Measurements from ENCODE around the gene NPHS1.
"Not testable (repeated sequence)": the region's sequence is repeated elsewhere in the genome, so short reads cannot be mapped to it uniquely, and the experiment has no call there.

The NPHS1 gene

DNA sequence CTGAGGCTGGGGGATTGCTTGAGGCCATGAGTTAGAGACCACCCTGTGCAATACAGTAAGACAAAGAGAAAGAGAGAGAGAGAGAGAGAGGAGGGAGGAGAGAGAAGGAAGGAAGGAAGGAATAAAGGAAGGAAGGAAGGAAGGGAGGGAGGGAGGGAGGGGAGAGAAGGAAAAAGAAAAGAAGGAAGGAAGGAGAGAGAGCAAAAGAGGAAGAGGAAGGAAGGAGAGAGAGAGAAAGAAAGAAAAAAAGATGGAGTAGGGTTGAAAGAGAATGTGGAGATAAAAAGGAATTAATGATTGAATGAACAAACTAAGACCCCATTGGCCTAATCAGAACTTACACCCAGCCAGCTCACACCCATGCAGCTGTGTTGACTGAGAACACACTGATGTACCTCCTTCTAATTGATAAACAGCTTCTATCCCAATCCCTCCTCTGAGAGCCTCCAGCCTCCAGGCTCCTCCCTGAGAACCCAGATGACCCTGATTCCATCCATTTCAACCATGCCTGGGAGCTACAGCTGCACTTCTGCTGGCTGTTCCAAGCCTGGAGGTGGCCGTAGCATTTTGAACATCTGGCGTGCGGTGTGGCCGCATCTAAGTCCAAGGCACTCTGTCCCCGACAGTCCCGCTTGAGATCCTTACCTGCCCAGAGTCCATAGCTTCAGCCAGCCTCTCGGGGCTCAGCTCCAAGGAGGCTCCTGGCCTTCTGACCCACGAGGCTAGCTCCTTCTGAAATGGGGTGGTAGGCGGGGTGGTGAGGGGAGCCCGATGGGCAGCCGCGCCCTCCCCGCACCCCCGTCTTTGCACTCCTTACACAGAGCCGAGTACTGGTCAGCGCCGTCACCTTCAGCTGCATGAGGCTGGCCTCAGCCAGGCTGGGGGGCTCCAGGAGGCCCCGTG, 40.7 kb downstream of the NPHS1 start:
- FAIRE-seq = no peak

DNA sequence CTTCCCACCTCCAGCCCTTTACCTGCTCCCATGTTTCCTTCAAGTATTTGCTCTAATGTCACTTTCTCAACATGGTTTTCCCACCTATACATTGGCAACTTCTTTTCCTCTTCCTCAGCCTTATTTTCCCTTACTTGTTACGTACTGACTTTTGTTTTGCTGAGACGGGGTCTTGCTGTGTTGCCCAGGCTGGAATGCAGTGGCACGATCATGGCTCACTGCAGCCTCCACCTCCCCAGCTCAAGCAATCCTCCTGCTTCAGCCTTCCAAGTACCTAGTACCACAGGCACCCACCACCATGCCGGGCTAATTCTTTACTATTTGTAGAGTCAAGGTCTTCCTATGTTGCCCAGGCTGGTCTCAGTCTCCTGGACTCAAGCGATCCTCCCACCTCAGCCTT, 44.7 kb downstream of the NPHS1 start:
- no peak for FAIRE-seq

DNA sequence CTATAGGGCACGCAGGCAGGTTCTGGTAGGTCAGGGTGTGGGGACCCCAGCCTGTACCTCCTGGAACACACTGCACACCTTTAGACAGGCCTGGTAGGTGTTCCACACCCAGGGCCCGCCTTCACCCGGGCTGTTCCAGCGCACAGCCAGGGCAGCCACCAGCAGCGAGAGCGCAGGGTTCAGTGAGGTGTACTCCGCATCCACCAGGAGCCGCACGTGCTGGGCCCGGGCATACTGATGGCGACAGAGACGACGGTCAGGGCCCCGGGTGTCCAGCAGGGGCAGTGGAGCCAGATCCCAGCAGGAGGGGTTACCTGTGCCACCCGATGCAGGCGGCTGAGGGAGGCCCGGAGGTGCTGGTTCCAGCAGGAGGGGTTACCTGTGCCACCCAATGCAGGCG, 45.7 kb downstream of the NPHS1 start:
- FAIRE-seq = no peak

DNA sequence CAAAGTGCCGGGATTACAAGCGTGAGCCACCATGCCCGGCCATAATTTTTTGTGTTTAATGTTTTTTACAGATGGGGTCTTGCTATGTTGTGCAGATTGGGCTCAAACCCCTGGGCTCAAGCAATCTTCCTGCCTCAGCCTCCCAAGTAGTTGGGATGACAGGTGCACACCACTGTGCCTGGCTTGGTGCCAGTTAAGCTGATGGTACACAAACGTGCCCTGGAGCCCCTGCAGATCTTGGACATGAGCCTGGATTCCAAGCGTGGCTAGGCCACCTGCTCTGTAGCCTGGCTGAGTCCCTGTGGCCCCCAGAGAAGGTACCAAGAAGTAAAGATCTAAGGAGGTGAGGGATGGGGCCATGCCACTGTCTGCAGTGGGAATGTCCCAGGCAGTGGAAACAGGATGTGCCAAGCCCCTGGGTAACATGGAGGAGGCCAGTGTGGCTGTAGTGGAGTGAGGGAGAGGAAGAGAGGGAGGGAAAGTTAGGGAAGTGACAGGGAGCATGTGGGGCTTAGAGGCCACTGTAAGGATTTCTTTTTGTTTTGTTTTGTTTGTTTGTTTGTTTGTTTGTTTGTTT, 46.7 kb downstream of the NPHS1 start:
- FAIRE-seq = no peak

DNA sequence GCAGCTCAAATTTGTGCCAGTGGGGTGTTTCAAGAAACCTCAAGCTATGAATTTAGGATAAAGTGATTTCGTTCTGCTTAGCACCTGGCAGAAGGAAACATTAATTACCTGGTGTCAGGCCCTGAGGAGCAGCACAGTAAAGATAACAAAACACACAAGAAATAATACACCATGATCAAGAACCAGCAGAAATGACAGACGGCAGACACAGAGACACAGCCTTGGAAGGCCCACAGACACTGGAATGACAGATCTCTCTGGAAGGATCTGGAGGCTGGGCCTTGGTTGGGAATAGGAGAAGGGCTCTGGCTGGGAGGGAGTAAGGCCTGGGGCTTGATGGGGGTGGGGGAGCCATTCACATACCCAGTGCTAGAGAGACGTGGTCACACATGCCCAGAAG, 50.5 kb downstream of the NPHS1 start:
- FAIRE-seq = no peak

DNA sequence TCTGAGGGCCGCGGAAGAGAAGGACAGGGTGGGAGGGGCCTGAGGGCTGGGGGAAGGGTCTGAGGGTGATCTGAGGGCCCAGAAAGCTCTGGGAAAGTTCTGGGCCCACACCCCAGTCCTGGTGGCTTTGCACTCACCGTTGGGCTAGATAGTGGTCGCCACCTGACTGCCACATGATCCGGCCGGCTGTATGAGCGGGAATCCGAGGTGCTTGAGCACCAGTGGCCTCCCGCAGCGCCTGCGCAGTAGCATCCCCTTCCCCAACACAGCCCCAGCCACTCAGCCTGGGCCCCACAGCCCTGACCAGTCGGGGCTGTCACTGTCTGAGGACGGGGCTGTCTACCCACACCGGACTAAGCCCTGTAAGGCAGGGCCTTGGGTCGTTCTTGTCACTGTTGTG, 54.6 kb downstream of the NPHS1 start:
- FAIRE-seq = no peak

DNA sequence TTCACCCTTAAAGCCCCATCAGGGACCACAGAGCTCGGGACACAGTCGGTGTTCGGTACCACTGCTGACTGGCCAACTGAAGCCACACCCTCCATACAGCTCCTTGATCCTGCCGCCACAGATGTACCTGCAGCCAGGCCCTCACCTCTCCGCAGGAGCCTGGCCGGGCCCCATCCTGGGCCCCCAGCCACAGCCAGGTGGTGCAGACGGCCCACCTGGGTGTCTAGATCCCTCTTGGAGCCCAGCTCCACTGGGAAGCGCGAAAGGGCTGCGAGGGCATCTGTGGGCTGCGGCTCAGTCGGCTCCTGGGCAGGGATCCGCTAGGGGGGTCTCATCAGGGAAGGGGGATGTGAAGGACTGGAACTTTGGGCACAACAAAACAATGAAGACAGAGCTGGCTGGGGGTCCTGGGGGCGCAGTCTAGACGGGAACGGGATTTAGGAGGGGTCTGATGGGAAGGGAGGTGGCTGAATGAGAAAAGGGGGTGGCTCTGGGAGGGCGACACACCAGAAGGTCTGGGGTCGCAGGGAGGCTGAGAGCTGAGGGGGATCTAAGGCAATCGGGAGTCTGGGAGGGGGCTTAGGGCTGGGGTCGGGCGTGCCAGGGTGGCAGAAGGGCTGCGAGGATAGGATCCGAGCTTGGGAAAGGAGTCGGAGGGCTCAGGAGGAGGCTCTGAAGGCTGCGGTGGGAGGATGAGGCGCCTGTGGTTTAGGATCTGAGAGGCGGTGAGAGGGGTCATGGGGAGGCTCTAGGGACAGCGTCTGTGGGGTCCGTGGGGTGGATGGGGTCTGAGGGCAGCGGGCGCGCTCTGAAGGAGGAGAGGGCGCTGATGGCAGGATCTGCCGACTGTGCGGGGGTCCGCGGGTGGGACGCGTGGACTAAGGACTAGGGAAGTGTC, 55.4 kb downstream of the NPHS1 start:
- FAIRE-seq = no peak

DNA sequence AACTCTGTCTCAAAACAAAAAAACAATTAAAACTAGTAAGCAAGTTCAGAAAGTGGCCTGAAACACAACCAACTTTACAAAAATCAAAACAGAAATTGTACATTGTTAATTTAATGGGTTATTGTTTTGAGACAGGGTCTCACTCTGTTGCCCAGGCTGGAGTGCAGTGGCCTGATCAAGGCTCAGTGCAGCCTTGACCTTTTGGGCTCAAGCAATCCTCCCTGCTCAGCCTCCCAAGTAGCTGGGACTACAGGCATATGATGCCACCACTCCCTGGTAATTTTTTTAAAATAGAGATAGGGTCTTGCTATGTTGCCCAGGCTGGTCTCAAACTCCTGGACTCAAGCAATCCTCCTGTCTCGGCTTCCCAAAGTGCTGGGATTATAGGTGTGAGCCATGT, 56.7 kb downstream of the NPHS1 start:
- FAIRE-seq = not testable (repeated sequence)

DNA sequence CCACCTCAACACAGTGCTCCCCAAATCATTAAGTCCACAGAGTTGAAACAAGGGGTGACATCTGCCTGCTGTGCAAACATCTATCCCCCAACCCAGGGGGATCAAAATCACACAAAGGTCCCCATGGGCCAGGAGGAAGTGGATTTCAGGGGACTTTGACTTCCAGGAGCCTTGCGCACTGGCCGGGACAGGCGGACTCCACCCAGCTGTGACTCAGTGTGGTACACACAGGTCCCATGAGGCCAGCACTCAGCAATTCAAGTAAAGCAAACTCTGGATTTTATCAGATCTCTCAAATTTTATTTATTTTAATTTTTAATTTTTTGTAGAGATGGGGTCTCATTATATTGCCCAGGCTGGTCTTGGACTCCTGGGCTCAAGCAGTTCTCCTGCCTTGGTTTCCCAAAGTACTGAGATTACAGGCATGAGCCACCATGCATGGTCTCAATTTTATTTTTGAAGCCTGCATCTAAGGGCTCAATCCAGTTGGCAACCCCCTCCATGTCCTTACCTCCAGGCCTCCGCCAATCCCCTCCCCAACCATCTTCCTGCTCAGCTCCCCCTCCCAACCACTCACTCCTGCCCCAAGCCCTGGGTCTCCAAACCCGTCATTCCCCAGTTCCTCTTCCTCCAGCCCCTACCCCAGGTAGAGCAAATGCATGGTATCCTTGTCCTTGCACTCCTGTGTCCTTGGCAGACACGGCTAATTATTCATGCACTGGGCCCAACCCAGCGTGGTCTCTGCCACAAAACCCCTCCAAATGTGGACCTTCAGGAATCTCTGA, 58.7 kb downstream of the NPHS1 start:
- no peak for FAIRE-seq

DNA sequence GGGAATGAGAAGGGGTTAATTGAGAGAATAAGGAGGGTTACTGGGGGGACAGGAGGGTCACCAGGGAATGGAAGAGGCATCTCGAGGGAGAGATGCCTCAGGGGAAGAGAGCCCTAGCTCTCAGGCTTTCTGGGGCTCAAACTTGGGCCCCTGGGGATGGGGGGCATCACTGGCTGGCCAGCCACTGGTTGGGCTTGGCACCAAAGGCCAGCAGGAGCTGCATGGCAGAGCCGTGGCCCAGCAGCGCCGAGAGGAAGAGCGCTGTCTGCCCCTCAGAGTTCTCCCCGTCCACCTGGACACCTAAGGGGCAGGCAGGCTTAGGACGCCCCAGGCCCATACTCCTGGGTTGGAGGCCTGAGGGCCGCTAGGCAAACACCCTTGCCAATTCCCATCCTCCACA, 59.4 kb downstream of the NPHS1 start:
- no peak for FAIRE-seq

DNA sequence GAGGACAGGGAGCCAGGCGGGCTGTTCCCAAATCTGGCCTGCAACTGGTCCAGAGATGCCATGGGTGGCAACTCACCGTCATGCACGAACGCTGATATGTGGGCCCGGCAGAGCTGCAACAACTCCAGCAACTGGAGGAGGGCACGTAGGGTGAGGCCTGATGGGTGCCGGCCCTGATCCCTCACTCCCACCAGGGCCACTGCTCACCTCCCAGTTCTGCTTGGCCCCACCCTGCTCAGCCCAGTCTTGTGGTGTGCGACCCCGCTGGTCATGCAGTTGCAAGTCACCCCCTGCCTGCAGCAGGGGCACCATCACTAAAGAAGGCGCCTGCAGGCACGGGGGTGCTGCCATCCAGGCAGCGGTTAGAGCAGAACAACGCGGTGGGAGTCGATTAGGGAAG, 60.0 kb downstream of the NPHS1 start:
- FAIRE-seq = no peak

DNA sequence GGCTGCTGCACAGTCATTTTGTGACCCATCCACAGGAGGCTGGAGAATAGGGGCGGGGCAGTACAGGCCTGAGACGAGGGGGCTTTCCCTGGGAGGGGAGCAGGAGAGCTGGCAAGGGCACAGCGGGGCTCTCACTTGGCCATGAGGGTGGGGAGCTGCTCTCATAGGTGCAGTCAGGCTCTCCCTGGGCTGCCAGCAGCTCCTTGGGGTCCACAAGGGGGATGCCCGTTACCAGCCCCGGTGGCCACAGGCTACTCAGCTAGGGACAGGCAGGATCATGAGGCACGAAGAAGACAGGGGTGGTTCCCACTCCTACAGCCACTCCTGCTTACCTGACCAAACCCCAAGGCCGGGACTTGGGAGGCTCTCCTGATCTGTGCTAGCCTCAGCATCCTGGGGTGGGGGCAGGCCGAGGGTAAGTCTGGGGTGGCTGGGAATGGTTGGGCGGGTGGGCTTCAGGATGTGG, 60.5 kb downstream of the NPHS1 start:
- FAIRE-seq = no peak

DNA sequence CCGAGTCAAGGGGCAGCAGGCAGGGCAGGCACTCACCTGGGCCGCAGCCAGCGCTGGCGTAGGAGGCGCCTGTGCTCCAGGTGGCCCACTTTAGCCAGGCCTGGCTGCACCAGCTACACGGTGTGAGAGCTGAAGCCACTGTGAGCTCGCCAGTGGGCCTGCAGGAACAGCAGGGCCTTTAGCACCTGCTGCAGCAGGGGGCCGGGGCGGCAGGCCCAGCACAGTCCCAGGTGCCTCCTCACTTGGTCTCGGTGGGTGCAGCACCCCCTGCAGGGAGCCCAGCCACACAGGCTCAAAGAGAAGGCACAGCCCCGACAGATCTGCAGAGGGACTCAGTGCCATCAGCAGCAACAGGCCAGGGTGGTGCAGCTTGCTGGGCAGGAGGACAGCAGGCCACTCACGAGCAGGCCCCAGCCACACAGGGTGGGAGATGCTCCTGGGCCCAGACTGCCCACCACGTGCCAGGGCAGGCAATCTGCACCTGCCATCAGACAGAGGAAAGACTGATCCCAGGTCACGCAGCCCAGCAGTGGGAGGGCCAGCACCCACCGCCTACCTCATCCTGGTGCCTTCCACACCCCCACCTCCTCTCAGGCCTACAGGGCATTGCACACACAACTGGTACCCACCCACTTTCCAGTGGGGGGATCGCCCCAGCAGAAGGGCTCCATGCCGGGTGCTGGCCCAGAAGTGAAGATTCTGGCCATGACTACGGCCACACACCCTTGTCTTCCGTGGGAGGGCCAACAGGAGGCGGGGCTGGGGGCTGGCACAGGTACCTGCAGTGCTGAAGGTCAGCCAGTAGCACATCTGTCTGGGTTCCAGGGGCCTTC, 61.1 kb downstream of the NPHS1 start:
- FAIRE-seq = no peak

DNA sequence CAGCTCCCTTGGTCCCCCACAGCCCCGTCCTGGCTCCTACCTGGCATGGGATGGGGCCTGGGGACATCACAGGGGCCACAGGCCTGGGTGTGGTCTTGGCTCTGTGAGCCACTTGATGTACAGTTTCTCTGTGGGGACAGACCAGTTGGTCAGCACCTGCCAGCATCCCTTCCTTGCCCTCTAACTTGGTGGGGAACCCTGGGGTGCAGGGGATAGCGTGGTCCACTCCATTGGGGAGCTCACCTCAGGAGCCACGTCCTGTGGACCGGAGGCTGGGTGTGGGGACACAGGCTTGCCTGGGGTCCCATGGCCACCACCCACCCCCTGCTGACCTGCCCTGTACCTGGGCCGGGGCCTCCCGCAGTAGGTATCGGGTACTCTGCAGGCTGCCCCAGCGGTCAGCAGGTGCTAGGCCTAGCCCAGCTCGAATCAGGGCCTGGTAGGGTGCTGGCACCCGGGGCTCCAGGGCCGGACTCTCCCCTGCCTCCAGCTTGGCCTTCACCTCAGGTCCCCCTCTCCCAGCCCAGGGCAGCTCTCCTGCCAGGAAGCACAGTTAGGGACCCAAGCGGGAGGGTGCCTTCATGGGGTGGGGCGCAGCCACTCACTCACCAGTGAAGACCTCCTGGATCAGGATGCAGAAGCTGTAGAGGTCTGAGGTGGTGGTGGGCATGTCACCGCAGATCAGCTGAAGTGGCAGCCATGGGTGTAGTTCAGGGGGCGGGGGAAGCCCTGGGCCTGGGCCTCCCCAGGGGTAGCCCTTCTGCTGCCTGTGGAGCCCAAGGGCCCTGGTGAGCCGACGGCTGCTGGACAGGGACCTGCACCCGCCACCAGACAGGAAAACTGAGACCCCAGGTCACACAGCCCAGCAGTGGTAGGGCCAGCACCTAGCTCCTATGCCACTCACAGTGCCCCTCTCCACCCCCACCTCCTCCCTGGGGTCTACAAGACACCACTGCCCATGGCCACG, 62.0 kb downstream of the NPHS1 start:
- no peak for FAIRE-seq

DNA sequence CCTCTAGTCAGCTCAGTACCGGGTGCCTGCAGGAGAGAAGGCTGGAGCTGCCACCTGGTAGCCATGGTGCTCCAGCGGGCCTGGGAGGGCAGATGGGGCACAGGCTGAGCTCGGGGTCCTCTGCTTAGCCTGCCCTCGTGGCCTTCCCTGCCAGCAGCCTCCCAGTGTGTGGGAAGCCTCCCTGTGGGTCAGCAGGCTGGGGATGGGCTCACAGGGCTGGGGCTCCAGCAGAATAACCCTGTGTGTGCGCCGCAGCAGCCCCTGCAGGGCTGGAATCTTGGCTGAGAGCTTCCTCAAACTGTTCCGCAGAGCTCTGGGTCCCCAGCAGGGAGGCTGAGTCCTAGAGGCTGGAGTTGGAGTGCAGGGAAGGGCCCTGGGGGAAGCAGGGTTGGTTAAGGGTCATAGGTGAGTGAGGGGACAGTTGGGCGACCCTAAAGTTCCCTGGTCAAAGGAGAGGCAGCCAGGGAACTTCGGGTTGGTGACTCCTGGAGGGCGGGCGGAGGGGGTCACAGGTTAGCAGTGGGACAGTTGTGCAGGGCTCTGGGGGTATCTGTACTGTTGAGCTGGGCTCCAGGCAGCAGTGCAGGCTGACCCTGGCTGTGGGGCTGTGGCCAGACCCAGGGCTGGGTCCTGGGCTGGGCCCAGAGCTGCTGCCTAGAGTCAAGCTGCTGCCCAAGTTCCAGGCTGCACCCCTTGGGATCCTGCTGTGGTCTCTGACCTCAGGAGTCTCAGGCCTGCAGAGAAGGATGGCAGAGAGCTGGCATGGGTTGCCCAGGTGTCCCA, 62.9 kb downstream of the NPHS1 start:
- no peak for FAIRE-seq

DNA sequence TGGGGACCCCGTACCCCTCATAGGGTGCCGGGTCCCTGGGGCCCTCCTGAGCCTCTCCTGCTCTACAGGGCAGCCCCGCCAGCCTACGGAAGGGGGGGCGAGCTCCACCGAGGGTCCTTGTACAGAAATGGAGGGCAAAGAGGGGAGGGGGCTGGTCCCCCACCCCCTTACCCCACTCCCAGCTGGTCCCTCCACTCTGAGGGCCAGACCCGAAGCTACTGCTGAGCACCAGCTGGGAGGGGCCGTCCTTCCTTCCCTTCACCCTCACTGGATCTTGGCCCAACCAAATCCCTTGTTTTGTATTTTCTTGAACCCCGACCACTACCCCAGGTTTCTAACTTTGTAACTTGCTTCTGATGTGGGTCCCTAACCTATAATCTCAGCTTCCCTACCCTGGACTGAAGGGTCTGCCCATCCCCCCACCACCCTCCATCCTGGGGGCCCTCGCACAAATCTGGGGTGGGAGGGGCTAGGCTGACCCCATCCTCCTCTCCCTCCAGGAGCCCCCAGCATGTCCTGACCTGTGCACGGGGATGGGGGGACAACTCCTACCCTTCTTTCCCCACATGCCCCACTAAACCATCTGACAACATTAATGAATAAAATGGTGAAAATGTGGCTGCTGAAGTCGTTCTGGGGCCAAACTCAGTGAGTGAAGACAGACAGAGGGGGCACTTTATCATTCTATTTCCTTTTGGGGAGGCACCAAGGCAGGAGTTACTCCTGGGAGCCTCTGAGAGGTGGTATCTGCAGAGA, 63.9 kb downstream of the NPHS1 start:
- FAIRE-seq = no peak

DNA sequence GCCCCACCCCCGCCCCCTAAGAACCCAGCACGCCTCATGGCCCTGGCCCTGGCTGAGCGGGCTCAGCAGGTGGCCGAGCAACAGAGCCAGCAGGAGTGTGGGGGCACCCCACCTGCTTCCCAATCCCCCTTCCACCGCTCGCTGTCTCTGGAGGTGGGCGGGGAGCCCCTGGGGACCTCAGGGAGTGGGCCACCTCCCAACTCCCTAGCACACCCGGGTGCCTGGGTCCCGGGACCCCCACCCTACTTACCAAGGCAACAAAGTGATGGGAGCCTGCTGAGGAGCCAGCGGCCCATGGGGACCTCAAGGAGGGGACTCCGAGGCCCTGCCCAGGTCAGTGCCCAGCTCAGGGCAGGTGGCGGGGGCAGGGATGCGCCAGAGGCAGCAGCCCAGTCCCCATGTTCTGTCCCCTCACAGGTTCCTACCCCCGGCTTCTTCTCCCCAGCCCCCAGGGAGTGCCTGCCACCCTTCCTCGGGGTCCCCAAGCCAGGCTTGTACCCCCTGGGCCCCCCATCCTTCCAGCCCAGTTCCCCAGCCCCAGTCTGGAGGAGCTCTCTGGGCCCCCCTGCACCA, 65.0 kb downstream of the NPHS1 start:
- no peak for FAIRE-seq

Measured in TTC549 (cell line).